HL-60/S4 treated with retinoic acid at 250 ng/mL for 4 days and 3 days (cell line): ENCODE measurements around the gene INSC.

Experiments used
- in situ Hi-C: fragments of 300-500 bp; cut with MboI; formaldehyde crosslinking; loops from 2 replicates; pipeline ENCODE4 v1.7.0; 2022; ENCODE audit warnings: low sequenced_read_pairs

Gene INSC

GRCh38 chr11:15213471-15214231, 98.9 kb downstream of the INSC start:
- in situ Hi-C loops, result no loop called here

- in situ Hi-C loops, result no loop called here
These were observed 100.3 kb downstream of the INSC start for GRCh38 chr11:15215005-15215404.

GRCh38 chr11:15216678-15217077, 102.0 kb downstream of the INSC start:
- in situ Hi-C loops, result no loop called here

GRCh38 chr11:15217416-15217815, 102.7 kb downstream of the INSC start:
- in situ Hi-C loops, result no loop called here

- in situ Hi-C loops, result no loop called here
These were observed 108.1 kb downstream of the INSC start for GRCh38 chr11:15222777-15223176.

GRCh38 chr11:15223318-15223717, 108.6 kb downstream of the INSC start:
- in situ Hi-C loops, result no loop called here

GRCh38 chr11:15224466-15224865, 109.7 kb downstream of the INSC start:
- in situ Hi-C loops, result no loop called here

GRCh38 chr11:15227011-15227410, 112.3 kb downstream of the INSC start:
- in situ Hi-C loops, result no loop called here

- in situ Hi-C loops, result no loop called here
These were observed 113.7 kb downstream of the INSC start for GRCh38 chr11:15228331-15228849.

GRCh38 chr11:15229069-15229468, 114.3 kb downstream of the INSC start:
- in situ Hi-C loops, result no loop called here

GRCh38 chr11:15232496-15232895, 117.8 kb downstream of the INSC start:
- in situ Hi-C loops, result no loop called here

GRCh38 chr11:15233371-15234165, 118.8 kb downstream of the INSC start:
- in situ Hi-C loops, result no loop called here

- in situ Hi-C loops, result no loop called here
These were observed 120.1 kb downstream of the INSC start for GRCh38 chr11:15234796-15235195.

- in situ Hi-C loops, result no loop called here
These were observed 121.8 kb downstream of the INSC start for GRCh38 chr11:15236559-15236958.

- in situ Hi-C loops, result no loop called here
These were observed 124.1 kb downstream of the INSC start for GRCh38 chr11:15238856-15239255.

- in situ Hi-C loops, result no loop called here
These were observed 134.0 kb downstream of the INSC start for GRCh38 chr11:15248749-15249148.

- in situ Hi-C loops, result no loop called here
These were observed 143.9 kb downstream of the INSC start for GRCh38 chr11:15258433-15259165.

GRCh38 chr11:15266999-15267398, 152.3 kb downstream of the INSC start:
- in situ Hi-C loops, result no loop called here

- in situ Hi-C loops, result no loop called here
These were observed 153.9 kb downstream of the INSC start for GRCh38 chr11:15268598-15268997.

GRCh38 chr11:15275141-15275540, 160.4 kb downstream of the INSC start:
- in situ Hi-C loops, result no loop called here

GRCh38 chr11:15276621-15277020, 161.9 kb downstream of the INSC start:
- in situ Hi-C loops, result no loop called here
